Gastroesophageal sphincter (tissue), 3 donors: ENCODE results near the gene SLC4A11.

Experiments
- CTCF ChIP-seq, 4 experiments: fragments of 200-600 bp in 2 of 4; fragments of 450-650 bp in 2 of 4; sonication (generic) in 1 of 4; IDR thresholded peaks; one replicate each; pipeline ENCODE4 v1.5.1; 2017 to 2019; ENCODE audit warnings: antibody characterized with exemption in 4 of 4, mild to moderate bottlenecking in 2 of 4, moderate library complexity in 2 of 4
- EP300 ChIP-seq: sonication (generic); formaldehyde crosslinking; IDR thresholded peaks from one replicate; pipeline ENCODE4 v1.6.1; 2017; ENCODE audit warnings: antibody characterized with exemption, mild to moderate bottlenecking
- POLR2A ChIP-seq, 2 donors: fragments of 450-650 bp; IDR thresholded peaks; one replicate each; pipeline ENCODE4 v1.6.1; 2017; ENCODE audit warnings: antibody characterized with exemption in 2 of 2, mild to moderate bottlenecking in 2 of 2, moderate library complexity in 1 of 2
- POLR2AphosphoS5 ChIP-seq: sonication (generic); formaldehyde crosslinking; IDR thresholded peaks from one replicate; pipeline ENCODE4 v1.6.1; 2017; ENCODE audit warnings: antibody characterized with exemption

GRCh38 chr20:3210346-3210745, 28.6 kb downstream of the SLC4A11 start:
- TF ChIP-seq CTCF (IDR thresholded peaks at IDR 0.05) (no peak), POLR2A (IDR thresholded peaks at IDR 0.05) (no peak), POLR2AphosphoS5 (no peak), EP300 (no peak)
